Gastrocnemius medialis (tissue), 4 donors: ENCODE results near the gene LRRC66. TPM values are rescaled to one million over a fixed set of nuclear protein-coding genes. Genes with fewer than 3 reads are reported as not detected.

Source experiments
- ATAC-seq, 2 donors: fragments of 150-250 bp; one replicate each; pipeline ENCODE4 v1.9.1; 2016
- DNase-seq, 2 donors: peaks; one replicate each; pipeline ENCODE4 v3.0.0-alpha.2; 2019
- H3K27ac ChIP-seq, 4 donors: fragments of 200-600 bp; sonication (generic); 1 replicate in 1 of 4; 2 replicates in 3 of 4; pipeline ENCODE4 v1.5.1; 2016 to 2018; ENCODE audit warnings: mild to moderate bottlenecking in 2 of 4, moderate library complexity in 1 of 4
- H3K27me3 ChIP-seq, 3 donors: fragments of 200-600 bp; sonication (generic) in 2 of 3; 1 replicate in 1 of 3; 2 replicates in 2 of 3; pipeline versions ENCODE4 v1.5.1 to v1.6.0; 2016 to 2019; ENCODE audit warnings: mild to moderate bottlenecking in 1 of 3, moderate library complexity in 1 of 3
- H3K36me3 ChIP-seq, 2 donors: fragments of 200-600 bp; sonication (generic) in 1 of 2; one replicate each; pipeline ENCODE4 v1.5.1; 2017 to 2018
- H3K4me1 ChIP-seq, 2 donors: fragments of 200-600 bp; sonication (generic) in 1 of 2; one replicate each; pipeline ENCODE4 v1.5.1; 2016 to 2017; ENCODE audit warnings: mild to moderate bottlenecking in 2 of 2
- H3K4me3 ChIP-seq, 4 donors: fragments of 200-600 bp; sonication (generic) in 3 of 4; 1 replicate in 1 of 4; 2 replicates in 3 of 4; pipeline ENCODE4 v1.5.1; 2016 to 2019; ENCODE audit warnings: mild to moderate bottlenecking in 2 of 4
- H3K9me3 ChIP-seq, 3 donors: fragments of 200-600 bp; sonication (generic) in 2 of 3; 1 replicate in 1 of 3; 2 replicates in 2 of 3; pipeline ENCODE4 v1.5.1; 2016 to 2019
- POLR2A ChIP-seq, 2 donors: fragments of 450-650 bp; IDR thresholded peaks; one replicate each; pipeline ENCODE4 v1.6.1; 2017; ENCODE audit warnings: antibody characterized with exemption in 2 of 2, mild to moderate bottlenecking in 2 of 2, moderate library complexity in 2 of 2
- in situ Hi-C, 4 donors: fragments of 200-750 bp; cut with MboI; loops; one replicate each; pipeline versions ENCODE4 v1.15.0 to v1.8.0; 2017; ENCODE audit warnings: low sequenced_read_pairs in 4 of 4
- intact Hi-C: fragments of 100-400 bp; cut with DNase I; formaldehyde crosslinking; loops from one replicate; pipeline ENCODE4 v1.15.1; 2023; ENCODE audit warnings: low total_unique reads
- total RNA-seq, 4 donors: library from RNA; depleted of rRNA; stranded (reverse); fragments of >200 nt; gene quantifications; one replicate each; pipeline versions ENCODE4 v1.1.0 to v1.2.3, GENCODE V29; 2016
- TF ChIP-seq, protein P1 (sequence below), 5 experiments: fragments of 450-650 bp in 3 of 5; fragments of 200-600 bp in 2 of 5; sonication (generic) in 2 of 5; IDR thresholded peaks in 4 of 5; conservative IDR thresholded peaks in 1 of 5; 1 replicate in 4 of 5; 2 replicates in 1 of 5; pipeline ENCODE4 v1.5.1; 2016 to 2019; ENCODE audit warnings: antibody characterized with exemption in 5 of 5, mild to moderate bottlenecking in 3 of 5, moderate library complexity in 3 of 5

The LRRC66 gene
- total RNA-seq, 4 donors from 2014 or later: 0.33 to 3.3 (median 1.1) TPM

DNA sequence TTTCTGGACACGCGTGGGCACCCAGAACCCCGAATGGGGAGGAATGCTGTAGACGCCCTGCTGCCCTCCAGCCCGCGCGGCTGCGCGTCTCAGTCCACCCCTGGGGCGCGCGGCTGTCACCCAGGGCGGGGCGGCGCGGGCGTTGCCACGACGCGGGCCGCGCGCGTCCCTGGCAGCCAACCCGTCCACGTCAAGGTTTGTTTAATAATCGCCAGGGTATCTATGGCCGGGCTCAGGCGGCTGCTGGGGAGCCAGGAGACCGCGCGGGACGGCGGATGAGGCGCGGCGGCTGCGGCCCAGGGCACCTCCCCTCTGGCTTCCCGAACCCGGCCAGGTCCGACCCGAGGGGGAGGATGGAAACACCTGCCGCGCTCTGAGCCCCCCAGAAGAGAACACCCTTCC, 31.1 kb upstream of the LRRC66 start, which contains the start of gene SPATA18:
Gene SPATA18, plus strand, starts transcription at position 92 of the 402 bp plus-strand sequence. CDS start 401 bp downstream, outside the sequence.
- no peak for TF ChIP-seq POLR2A (IDR thresholded peaks at IDR 0.05)
- TF ChIP-seq, protein P1, sequence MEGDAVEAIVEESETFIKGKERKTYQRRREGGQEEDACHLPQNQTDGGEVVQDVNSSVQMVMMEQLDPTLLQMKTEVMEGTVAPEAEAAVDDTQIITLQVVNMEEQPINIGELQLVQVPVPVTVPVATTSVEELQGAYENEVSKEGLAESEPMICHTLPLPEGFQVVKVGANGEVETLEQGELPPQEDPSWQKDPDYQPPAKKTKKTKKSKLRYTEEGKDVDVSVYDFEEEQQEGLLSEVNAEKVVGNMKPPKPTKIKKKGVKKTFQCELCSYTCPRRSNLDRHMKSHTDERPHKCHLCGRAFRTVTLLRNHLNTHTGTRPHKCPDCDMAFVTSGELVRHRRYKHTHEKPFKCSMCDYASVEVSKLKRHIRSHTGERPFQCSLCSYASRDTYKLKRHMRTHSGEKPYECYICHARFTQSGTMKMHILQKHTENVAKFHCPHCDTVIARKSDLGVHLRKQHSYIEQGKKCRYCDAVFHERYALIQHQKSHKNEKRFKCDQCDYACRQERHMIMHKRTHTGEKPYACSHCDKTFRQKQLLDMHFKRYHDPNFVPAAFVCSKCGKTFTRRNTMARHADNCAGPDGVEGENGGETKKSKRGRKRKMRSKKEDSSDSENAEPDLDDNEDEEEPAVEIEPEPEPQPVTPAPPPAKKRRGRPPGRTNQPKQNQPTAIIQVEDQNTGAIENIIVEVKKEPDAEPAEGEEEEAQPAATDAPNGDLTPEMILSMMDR (IDR thresholded peaks at IDR 0.05 in 4 of 5, conservative IDR thresholded peaks at IDR 0.05 in 1 of 5): no peak
- intact Hi-C loops: no loop called here
- in situ Hi-C loops: no loop called here
- Histone ChIP-seq H3K27ac (peak within 1 kb of the TSS; percentile 16 to 54 (median 34)), H3K36me3 (no peaks in the 10 kb centered on the region), H3K4me3 (peak within 1 kb of the TSS; percentile 59 to 79 (median 64)), H3K27me3 (peaks cover 0 to 5% (median 0%) of the 10 kb centered on the region in 3 donors), H3K9me3 (no peaks in the 10 kb centered on the region), H3K4me1 (no peaks in the 10 kb centered on the region)
- ATAC-seq (peak in 1 of 2 donors; percentile 18), DNase-seq (peak in 1 of 2 donors; percentile 12)

DNA sequence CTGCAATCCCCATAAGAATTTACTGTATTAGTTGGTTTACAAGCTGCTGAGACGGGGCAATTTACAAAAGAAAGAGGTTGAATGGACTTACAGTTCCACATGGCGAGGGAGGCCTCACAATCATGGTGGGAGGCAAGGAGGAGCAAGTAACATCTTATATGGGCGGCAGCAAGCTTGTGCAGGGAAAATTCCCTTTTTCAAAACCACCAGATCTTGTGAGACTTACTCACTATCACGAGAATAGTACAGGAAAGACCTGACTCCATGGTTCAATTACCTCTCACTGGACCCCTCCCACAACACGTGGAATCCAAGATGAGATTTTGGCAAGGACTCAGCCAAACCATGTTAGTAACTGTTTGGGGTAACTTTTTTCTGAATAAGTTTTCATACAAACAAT, 29.1 kb upstream of the LRRC66 start:
- H3K27ac ChIP-seq: no peak overlapping the region
- H3K27me3 ChIP-seq: peaks cover 0 to 5% (median 0%) of the 10 kb centered on the region in 3 donors
- DNase-seq (no peak), ATAC-seq (no peak)
- no peaks in the 10 kb centered on the region for H3K36me3 ChIP-seq
- H3K4me1 ChIP-seq: no peaks in the 10 kb centered on the region
- in situ Hi-C loops (loop anchor here in 1 of 4 donors (25.0 kb wide), 1 partner anchor 663 kb away; no protein-coding TSS in a partner anchor), intact Hi-C loops (no loop called here)
- no peak overlapping the region for H3K4me3 ChIP-seq
- no peaks in the 10 kb centered on the region for H3K9me3 ChIP-seq
- no peak for TF ChIP-seq POLR2A (IDR thresholded peaks at IDR 0.05)
- TF ChIP-seq, protein P1 (IDR thresholded peaks at IDR 0.05 in 4 of 5, conservative IDR thresholded peaks at IDR 0.05 in 1 of 5): no peak

DNA sequence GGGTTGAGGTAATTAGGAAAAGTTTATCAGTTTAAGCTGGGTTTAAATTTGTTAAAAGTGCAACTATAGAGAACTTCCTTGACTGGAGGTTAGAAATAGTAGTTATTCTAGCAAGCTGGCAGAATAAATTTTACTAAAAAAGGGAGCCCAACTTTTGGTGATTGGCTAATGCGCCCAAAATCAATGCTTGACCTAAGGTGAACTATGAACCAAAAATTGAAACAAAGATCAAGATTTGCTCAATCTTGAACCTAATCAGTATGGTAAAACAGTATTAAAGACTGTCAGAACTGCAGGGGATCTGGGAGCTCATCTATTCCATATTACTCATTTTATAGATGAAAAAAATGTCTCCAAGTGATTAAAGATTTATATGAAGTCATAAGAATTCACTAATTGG, 24.9 kb upstream of the LRRC66 start:
- intact Hi-C loops: no loop called here
- no peak for TF ChIP-seq POLR2A (IDR thresholded peaks at IDR 0.05)
- TF ChIP-seq, protein P1 (IDR thresholded peaks at IDR 0.05 in 4 of 5, conservative IDR thresholded peaks at IDR 0.05 in 1 of 5): no peak
- H3K27ac ChIP-seq: no peak overlapping the region
- ATAC-seq (no peak), DNase-seq (no peak)
- no peaks in the 10 kb centered on the region for H3K9me3 ChIP-seq
- in situ Hi-C loops: loop anchor here in 1 of 4 donors (25.0 kb wide), 1 partner anchor 667 kb away; no protein-coding TSS in a partner anchor
- H3K27me3 ChIP-seq: peaks cover 0 to 3% (median 0%) of the 10 kb centered on the region in 3 donors
- no peaks in the 10 kb centered on the region for H3K36me3 ChIP-seq
- no peak overlapping the region for H3K4me3 ChIP-seq
- H3K4me1 ChIP-seq: no peaks in the 10 kb centered on the region

DNA sequence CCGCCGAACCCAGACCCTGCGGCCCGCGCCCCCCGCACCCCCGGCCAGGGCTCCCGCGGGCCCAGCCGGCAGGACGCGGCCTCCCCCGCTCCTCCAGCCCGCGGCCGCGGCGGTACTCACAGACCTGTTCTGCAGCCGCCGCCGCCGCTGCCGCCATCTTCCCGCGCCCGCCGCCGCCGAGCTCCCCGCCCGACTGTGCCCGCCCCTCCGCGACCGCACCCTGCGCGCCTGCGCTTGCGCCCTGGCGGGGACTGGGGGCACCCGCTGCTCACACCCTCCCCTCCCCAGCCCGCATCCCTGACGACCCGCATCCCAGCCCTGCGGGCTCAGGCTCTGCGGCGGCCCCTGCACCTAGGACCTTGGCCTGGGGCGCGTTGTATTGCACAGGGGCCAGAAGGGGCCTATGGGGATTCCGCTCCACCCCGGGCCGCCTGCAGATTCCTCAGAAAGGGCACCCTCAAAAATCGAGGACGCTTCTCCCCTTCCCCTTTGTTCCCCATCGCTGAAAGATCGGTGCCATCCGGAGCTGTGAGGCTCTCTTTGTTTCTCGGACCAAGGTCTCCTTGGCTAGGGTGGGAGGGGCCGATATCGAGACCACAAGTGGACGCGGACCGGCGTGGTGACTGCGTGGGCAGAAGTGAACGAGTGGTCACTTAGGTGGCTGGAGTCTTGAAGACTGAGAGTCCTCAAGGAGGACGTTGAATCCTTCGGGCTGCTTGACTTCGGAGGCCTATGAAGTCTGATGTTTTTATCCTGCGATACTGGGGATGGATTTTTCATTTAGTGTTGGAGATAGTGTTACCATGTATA, 18.1 kb upstream of the LRRC66 start, which contains the start of gene SGCB:
Gene SGCB, minus strand, starts transcription at position 197 of the 810 bp plus-strand sequence. Its CDS starts 40 bp downstream, at position 157.
- TF ChIP-seq POLR2A (IDR thresholded peaks at IDR 0.05): peak; percentile 63 to 73
- TF ChIP-seq, protein P1 (IDR thresholded peaks at IDR 0.05 in 4 of 5, conservative IDR thresholded peaks at IDR 0.05 in 1 of 5): peak in 2 of 5 experiments; percentile 13 to 16
- H3K27ac ChIP-seq: peak within 1 kb of the TSS; percentile 85 to 90 (median 88)

More for the DNA sequence above, 18.1 kb upstream of the LRRC66 start, which contains the start of gene SGCB:
- intact Hi-C loops (loop anchor here (5.0 kb wide), 1 partner anchor 196 kb away; the partner anchor contains the start of gene DCUN1D4), in situ Hi-C loops (loop anchor here in 1 of 4 donors (25.0 kb wide), 1 partner anchor 674 kb away; no protein-coding TSS in a partner anchor)
- DNase-seq (peak; percentile 30 to 46), ATAC-seq (peak; percentile 86 to 87)
- no peaks in the 10 kb centered on the region for H3K9me3 ChIP-seq
- no peaks in the 10 kb centered on the region for H3K36me3 ChIP-seq
- peaks cover 27 to 39% of the 10 kb centered on the region in 2 donors for H3K4me1 ChIP-seq
- peak within 1 kb of the TSS; percentile 72 to 87 (median 78) for H3K4me3 ChIP-seq
- peaks cover 0 to 3% (median 0%) of the 10 kb centered on the region in 3 donors for H3K27me3 ChIP-seq
